Breast epithelium (tissue), 3 donors: ENCODE data around the gene GOLGA7B.

Experiments
- POLR2A ChIP-seq: fragments of 450-650 bp; IDR thresholded peaks from one replicate; pipeline ENCODE4 v1.6.1; 2016; ENCODE audit warnings: antibody characterized with exemption, mild to moderate bottlenecking, moderate library complexity
- TF ChIP-seq, protein P1 (sequence below), 3 donors: fragments of 450-650 bp; IDR thresholded peaks; one replicate each; pipeline ENCODE4 v1.5.1; 2016 to 2017; ENCODE audit warnings: antibody characterized with exemption in 3 of 3, mild to moderate bottlenecking in 3 of 3, moderate library complexity in 3 of 3

DNA sequence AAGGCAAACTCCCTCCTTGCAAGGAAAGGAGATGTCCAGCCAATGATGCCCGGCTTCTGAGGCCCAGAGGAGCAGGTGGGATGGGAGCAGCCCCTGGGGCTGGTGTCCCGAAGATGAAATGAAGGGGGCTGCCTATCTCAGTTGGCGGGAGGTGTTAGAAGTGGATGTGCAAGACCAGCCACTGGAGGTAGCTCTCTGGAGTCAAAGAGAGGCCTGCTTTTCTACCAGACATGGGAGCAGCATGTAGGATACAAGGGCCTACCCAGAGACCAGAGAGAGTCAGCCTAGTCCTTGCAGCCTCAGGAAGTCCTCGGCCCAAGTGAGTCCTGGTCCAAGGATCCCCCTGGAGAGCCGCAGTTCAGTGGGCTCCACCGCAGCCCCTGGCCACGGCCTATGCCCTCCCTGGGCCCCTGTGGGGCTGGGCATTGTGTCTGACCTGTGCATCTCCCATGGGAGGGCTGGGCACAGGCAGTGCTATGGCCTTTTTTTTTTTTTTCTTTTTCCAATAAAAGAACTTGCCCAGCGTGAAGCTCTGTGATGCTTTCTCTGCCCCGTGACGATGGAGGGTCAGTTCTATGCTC lies 17.7 kb downstream of the GOLGA7B start:
- TF ChIP-seq, protein P1, sequence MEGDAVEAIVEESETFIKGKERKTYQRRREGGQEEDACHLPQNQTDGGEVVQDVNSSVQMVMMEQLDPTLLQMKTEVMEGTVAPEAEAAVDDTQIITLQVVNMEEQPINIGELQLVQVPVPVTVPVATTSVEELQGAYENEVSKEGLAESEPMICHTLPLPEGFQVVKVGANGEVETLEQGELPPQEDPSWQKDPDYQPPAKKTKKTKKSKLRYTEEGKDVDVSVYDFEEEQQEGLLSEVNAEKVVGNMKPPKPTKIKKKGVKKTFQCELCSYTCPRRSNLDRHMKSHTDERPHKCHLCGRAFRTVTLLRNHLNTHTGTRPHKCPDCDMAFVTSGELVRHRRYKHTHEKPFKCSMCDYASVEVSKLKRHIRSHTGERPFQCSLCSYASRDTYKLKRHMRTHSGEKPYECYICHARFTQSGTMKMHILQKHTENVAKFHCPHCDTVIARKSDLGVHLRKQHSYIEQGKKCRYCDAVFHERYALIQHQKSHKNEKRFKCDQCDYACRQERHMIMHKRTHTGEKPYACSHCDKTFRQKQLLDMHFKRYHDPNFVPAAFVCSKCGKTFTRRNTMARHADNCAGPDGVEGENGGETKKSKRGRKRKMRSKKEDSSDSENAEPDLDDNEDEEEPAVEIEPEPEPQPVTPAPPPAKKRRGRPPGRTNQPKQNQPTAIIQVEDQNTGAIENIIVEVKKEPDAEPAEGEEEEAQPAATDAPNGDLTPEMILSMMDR (IDR thresholded peaks at IDR 0.05), result no peak
- TF ChIP-seq POLR2A, result no peak
